ENCODE results near the gene THBS3. TPM values are rescaled to one million over a fixed set of nuclear protein-coding genes. Genes with fewer than 3 reads are reported as not detected.

The THBS3 gene
- total and polyA plus RNA-seq, 2 of the 13 experiments (the other 11 are each of a cell fraction or from before 2014, with no cell fraction given): 0.86 to 3.6 TPM

- TF ChIP-seq ZNF276 (CRISPR knock-in tag; IDR thresholded peaks at IDR 0.05; ENCODE audit: low read depth) (no peak), ZNF564 (CRISPR knock-in tag; IDR thresholded peaks at IDR 0.05) (no peak), PAX8 (CRISPR knock-in tag; IDR thresholded peaks at IDR 0.05; ENCODE audit: borderline replicate concordance) (no peak), TBX2 (CRISPR knock-in tag; IDR thresholded peaks at IDR 0.05; ENCODE audit: borderline replicate concordance) (no peak), EZH2 (conservative IDR thresholded peaks at IDR 0.05; ENCODE audit: low read depth, low read length) (no peak), ZUFSP (CRISPR knock-in tag; IDR thresholded peaks at IDR 0.05; ENCODE audit: borderline replicate concordance) (no peak), THRA (CRISPR knock-in tag; IDR thresholded peaks at IDR 0.05; ENCODE audit: borderline replicate concordance) (no peak), ZNF770 (CRISPR knock-in tag; IDR thresholded peaks at IDR 0.05) (no peak), ZNF143 (CRISPR knock-in tag; IDR thresholded peaks at IDR 0.05) (no peak), GMEB2 (CRISPR knock-in tag; IDR thresholded peaks at IDR 0.05; ENCODE audit: low read depth) (no peak), HNRNPLL (IDR thresholded peaks at IDR 0.05; ENCODE audit: low read depth, low read length, poor library complexity, severe bottlenecking) (no peak), HNRNPUL1 (IDR thresholded peaks at IDR 0.05; ENCODE audit: low read depth, low read length) (no peak), THAP8 (CRISPR knock-in tag; IDR thresholded peaks at IDR 0.05; ENCODE audit: borderline replicate concordance) (no peak), SP5 (CRISPR knock-in tag; IDR thresholded peaks at IDR 0.05; ENCODE audit: borderline replicate concordance, low read depth) (no peak)
Measured at GRCh38 chr1:155198547-155198906, 9.2 kb downstream of the THBS3 start (continued).
